Measurements from ENCODE around the gene MRAP.

- no peak for TF ChIP-seq CTCF (IDR thresholded peaks at IDR 0.05; ENCODE audit: low read length)
- TF ChIP-seq EZH2 (optimal IDR thresholded peaks at IDR 0.05; ENCODE audit: low read depth, low read length) = no peak
Observed at GRCh38 chr21:32249511-32250280, 49.0 kb upstream of the MRAP start.
